Right lung (tissue), 5 donors: ENCODE measurements around the gene KCNK5. TPM values are rescaled to one million over a fixed set of nuclear protein-coding genes. Genes with fewer than 3 reads are reported as not detected.

Experiments used
- DNase-seq, 2 donors: peaks; one replicate each; pipeline ENCODE4 v3.0.0-alpha.2; 2013
- polyA plus RNA-seq, 5 donors: library from polyadenylated mRNA; unstranded; fragments of 120-200 nt; gene quantifications; one replicate each; pipeline versions ENCODE4 v1.2.1 to v1.2.3, GENCODE V29; 2013; ENCODE audit warnings: inconsistent platforms in 1 of 5, low replicate concordance in 1 of 5; ENCODE audit not compliant: insufficient read length in 5 of 5, insufficient read depth in 1 of 5

Gene KCNK5
- polyA plus RNA-seq, 5 donors: 17.8 to 28.6 (median 27.5) TPM

DNA sequence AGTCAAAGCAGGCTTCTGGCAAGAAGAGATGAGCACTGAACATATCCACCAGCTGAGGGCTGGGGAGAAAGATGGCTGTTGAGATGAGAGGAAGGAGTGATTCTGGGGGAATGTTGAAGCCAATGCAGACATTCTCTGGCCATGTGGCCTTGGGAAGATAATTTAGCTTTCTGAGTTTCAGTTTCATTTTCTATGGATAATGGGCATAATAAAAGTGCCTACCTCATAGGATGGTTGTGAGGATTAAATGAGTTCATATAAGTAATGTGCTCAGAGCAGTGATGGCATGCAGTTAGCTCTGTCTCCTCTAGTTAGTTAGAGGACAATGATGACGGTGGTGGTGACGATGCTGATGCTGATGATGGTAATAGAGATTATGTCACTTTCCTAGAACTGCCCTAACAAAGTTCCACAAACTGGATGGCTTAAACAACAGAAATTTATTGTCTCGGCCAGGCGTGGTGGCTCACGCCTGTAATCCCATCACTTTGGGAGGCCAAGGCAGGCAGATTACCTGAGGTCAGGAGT lies 18.5 kb upstream of the KCNK5 start:
- DNase-seq: no peak

DNA sequence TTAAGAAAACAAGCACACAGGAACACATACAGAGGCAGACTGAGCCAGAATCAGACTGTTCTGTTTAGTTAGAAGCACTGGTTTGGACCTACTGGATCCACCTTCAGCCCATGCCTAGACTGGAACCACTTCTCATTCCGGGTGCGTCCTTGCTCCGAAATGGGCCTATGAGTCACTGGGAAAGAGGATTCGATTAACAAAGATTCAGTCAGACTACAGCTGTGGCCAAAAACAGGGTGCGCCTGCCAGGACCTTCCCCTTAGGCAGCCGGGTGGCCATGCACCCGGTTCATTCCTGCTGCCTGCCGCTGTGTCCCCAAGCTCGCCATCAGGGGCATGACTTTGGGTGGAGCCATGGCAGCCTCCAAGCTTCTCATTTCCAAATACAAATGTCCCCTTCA lies 14.5 kb upstream of the KCNK5 start:
- no peak for DNase-seq

DNA sequence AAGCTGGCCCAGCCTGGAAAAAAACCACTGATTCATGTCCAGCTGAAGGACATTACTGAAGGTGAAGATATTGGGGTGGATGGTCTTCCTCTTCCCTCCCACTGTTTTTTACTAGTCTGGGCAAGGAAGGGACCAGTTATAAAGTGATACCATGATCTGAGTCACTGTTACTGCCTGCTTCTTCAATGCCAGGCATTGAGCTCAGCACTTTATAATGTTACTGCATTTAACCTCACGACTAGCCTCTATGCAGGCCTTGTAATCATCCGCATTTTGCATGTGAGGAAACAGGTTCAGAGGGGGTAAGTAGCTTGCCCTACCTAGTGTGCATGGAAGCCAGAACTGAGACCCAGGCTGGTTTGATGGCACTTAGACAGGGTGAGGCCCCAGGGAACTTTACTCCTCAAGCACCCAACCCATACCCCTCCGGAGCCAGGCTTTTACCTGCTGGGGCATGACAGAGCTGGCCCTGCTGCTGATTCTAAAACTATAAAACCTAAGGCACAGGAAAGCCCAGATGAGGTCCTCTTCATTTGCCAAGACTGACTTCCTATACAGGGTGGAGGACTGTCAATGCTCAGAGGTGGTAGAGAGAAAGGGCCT lies 11.0 kb upstream of the KCNK5 start:
- no peak for DNase-seq

DNA sequence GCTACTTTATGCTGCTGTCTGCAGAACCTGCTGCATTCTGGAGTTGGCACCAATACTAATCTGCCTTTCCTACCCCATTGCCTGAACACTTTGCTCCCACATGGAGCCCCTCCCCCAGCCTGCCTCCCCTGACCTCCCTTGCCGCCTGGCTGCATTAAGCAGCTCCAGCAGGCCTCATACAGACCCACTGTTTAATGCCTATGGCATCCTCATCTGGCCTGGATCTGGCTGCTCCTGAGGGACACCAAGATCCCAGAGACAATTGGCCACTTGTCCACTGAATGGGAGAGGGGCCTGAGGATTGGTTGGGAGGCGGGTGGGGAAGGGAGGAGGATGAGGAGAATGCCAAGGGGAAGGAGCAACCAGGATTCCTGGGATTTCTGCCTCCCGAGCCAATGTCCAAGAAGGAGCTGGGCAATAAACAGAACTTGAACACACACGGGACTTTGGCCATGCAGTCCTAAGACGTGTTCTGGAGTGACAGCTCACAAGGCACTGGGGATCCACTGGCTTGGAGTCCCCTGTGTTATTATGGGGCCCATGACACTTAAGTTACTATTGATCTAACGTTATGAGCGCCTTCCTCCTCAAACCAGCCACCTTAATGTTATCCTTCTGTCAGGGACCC lies 10.4 kb upstream of the KCNK5 start:
- no peak for DNase-seq

DNA sequence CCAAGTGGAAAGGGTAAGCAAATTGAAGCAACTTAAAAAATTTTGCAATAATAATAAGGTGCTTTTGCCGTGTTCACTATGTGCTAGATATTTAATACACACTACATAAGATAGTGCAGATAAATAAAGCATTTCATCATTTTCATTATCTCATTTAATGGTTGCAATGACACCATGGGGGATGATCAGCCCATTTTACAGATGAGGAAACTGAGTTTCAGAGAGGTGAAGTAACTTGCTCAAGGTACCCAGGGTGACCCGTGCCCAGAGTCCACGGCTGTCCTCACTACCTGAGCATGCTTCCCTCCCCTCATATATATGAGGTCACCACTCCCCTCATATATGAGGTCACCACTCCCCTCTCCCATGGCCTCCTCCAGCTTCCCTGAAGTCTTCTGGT lies 7.5 kb upstream of the KCNK5 start:
- no peak for DNase-seq

DNA sequence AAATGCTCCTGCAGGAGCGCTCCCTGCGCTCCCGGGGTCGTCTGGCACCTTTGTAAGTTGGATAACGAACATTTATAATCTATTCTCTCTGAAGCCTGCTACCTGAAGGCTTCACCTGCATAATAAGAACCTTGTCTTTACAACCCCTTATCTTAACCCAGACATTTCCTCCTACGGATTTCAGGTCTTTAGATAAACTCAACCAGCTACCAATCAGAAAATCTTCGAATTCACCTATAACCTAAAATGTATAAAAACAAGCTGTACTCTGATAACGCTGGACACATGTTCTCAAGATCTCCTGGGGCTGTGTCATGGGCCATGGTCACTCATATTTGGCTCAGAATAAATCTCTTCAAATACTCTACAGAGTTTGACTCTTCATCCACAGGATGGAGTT lies 4.1 kb upstream of the KCNK5 start:
- no peak for DNase-seq

DNA sequence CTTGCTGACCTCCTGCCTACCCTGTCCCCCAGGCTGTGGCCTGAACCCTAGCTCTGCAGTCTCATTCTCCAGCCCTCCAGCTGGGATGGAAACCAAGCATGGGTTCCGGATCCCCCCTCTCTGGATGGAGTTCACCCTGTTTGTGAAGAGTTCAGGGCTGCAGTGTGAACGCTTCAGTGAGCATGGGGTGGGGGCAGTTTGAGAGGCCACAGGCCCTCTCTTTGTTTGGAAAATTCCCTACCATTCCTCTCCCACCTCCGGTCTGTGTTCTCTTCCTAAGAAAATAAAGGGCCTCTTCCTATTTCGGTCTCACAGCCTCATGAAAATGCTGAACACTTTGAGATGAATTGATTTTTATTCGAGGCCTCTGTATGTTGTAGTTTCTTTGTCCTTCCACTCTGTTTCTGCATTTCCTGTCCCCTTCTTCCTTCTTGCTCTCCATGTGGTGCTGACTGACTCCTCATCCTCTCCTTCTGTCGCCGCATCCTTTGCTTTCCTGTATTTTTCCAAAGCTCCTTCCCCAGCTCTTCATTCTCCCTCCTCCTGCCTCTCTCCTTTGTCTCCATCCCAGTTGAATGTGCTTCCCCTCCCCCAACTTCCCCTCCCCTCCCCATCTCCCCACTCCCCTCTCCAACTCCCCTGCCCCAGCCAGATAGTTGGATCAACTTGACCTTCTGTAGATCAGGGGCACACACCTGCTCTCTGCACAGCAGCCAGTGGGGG lies 2.4 kb upstream of the KCNK5 start:
- DNase-seq: no peak

DNA sequence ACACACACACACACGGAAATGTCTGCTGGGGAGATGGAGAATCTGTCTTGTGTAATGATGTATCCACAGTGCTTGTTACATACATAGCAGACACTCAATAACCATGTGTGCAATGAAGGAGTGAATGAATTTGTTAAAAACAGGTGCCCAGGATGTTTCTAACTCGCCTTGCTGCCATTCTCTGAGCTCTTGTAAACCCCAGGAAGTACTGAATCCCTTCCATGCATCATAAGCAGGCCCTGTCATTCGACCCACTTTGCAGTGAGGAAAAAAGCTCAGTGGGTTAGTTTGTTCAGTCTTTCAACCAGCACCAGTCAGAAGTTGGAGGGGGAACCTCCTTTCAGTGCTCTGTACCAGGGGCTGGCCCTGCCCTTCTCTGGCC lies 1.4 kb upstream of the KCNK5 start:
- DNase-seq: no peak

DNA sequence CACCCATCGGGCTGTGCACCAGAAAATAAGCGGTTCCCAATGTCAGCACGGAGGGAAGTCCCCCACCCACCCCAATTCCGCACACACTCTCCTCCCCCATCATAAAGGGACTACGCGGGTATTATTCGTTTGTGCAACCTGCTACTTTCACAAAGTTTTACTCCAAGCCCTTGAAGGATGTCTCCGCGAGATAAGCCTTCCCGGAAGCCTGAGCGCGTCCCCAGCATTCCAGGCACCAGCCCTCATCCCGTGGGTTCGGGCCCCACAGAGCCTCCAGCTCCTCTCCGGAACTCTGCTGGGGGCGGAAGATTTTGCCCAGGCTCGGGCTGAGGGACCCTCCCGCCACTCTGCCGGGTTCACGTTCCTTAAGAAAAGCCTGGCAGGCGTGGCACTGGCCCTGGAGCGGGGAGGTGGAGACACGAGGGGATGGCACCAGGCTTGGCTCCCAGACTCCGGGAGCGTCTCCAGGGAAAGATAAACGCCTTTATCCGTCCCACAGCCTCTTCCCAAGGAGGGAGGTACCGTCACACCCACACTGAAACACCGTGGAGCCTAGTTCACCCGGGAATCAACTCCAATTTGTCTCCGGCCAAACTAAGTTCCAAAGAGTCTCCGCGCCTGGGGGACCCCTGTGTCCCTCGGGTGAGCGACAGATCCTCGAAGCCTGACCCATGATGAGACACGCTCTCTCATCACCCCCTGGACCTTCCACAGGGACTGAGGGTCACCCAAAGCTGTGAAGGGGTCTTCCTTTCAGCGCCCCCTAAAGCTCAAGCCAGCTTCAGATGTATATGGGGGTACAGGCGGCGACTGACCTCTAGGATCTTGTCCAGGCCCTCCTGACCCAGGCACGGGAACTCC lies 934 bp downstream of the KCNK5 start:
- no peak for DNase-seq

DNA sequence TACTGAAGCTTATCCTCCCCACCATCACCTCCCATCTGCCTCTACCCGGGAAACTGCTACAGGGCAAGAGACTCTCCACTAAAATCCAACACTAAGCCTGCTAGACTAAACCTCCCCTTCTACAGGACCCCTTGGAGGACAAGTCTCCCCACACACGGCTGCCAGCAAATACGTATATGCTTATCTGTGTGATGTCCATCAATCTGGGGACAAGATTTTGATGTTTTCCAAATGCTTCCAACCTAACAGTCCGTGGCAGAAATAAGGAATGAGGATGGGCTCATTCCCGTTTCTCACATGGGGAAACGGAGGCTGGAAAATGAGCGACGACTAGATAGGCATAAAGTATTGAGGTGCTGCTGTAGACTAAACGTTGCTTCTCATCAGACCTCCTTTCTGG lies 1.8 kb downstream of the KCNK5 start:
- DNase-seq: no peak

DNA sequence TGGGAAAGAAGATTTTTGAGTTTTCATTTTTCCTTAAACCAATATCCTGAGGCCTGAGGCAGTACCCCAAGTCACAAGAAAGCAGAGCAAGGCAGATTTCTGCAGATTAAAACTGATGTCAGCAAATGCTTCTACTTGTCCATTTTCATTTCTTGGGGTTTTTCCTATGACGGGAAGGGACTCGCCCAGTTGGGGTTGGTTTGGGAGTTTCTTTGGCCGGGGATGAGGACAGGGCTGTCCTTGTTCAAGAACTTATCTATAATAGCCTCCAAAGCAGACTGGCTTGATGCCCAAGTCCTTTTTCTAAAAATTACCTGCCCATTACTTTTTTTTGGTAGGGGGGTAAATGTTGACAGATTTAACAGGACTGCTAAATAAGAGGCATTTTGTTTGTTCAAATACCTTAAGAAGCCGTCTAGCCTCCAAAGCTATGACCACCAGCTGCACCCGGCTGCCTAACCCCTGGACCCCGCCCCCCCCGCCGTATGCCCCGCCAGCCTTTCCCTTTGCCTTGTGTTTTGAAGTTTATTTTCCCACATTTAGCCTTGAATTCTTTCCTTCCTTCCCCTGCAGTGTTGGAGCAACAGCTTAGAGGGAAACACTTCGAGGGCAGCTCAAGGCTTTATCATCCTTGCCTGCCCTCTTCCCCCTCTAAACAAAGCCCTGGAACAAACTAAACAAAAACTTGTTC lies 2.5 kb downstream of the KCNK5 start:
- DNase-seq: no peak

DNA sequence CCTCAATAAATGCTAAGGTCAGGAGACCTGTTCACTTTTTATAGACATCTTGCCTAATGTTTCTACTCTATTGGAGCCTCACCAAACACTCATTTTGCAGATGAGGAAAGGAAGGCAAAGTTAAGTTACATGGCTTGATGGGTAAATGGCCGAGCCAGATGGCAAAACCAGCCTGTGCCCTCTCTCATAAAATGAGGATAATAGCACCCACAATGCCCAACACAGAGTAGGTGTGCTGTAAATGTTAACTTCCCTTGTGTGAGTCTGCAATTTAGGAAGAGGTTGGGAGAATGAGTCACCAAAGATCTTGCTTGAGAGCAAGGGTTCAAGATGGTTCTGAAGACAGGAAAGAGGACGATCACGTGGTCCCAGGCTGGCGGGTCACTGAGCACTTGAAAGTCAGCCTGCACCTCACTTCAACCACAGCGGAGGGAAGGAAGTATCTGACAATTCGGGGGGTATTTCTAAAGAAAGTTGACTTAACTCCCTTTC lies 3.3 kb downstream of the KCNK5 start:
- DNase-seq: no peak

DNA sequence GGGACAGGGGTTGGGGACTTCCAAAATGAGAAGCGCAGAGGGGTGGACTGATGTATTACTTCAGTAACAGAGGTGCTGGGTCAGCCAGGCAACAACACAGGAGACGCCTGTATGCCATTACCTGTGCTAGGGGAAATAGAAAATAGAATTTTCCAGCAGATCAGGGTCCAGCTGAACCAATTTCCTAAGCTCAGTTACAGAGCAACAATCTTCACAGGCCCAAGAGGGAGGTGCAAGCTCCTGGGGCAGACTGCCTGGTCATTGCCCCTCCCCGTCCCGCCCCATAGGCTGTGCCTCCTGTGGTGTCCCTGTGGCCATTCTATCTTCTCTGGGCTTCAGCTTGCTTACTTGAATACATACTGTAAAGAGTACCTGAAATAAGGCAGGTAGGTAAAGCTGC lies 3.7 kb downstream of the KCNK5 start:
- DNase-seq: no peak

DNA sequence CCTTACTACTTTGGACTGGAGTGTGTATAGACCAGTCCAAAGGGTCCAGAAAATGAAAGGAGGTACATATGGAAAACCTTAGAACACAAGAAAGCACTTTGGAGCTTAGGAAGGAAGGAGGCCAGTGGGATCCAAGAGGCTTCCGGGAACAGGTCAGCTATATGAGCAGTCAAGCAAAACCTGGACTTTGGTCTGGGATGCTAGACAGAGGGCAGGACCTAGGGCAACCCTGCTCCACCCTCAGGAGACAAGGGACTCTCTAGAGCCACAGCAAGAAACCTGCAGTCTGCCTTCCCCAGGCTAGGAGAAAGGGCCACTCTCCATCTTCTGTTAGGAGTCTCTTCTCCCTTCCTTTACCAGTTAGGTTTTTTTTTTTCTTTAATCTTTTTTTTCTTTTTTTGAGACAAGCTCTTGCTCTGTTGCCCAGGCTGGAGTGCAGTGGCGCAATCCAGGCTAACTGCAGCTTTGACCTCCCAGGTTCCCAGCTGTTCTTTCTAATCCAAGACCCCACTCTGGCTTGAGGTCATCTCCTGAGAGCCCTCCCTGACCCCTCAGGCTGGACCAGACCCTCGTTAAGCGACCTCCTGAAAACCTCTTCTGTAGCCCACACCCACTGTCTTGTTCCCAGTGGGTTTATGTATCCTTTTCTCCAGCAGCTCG lies 4.6 kb downstream of the KCNK5 start:
- no peak for DNase-seq

DNA sequence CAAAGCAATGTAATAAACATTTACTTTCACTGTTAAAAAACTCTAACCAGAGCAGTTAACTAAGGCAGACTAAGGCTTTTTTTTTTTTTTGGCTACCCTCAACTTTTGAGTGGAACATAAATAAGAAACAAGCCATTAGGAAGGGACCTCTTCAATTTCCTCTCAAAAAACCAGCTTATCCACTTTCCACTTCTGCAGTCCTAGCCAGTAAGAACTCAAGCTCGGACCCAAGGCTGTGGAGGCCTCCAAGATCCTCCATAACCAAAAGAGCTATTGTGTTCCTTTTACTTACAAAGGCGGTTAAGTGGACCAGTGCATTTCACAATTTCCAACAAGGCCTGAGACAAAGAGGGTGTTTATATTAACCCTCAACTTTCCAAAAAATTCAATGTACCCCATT lies 5.3 kb downstream of the KCNK5 start:
- DNase-seq: peak; percentile 69 to 75

DNA sequence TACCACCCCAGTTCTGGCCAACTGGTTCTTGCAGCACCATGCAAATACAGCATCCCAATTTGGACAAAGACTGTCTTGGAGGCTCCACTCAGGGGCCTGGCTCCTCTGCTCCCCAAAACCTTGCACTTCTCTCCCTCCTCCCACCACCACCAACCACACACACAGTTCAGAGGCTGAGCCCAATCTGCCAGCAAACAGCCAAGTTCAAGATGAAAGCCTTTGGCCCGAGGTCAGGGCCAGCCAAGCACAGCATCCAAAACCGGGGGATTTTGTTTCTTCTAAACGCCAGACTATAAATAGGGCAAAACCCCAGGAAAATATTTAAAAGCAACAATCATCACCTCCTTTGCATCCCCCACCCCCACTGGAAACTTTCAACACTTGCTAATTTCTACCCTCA lies 5.7 kb downstream of the KCNK5 start:
- DNase-seq: no peak

DNA sequence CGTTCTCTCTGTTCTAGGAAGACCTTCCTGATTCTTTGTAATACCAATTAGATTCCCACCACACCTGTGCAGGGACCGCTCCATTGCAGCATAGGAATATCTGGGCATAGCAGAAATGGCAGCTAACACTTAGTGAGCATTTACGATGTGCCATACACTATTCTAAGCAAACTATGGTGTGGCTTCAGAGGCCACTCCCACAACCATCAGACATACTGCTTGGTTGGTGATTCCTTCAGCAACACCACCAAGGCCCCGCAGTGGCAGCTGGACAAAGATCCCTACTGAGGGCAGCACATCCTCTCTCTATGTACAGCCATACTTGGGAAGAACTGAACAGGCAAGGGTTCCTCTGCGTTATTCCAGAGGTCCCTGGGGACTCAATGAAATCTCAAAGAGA lies 6.2 kb downstream of the KCNK5 start:
- DNase-seq: no peak

DNA sequence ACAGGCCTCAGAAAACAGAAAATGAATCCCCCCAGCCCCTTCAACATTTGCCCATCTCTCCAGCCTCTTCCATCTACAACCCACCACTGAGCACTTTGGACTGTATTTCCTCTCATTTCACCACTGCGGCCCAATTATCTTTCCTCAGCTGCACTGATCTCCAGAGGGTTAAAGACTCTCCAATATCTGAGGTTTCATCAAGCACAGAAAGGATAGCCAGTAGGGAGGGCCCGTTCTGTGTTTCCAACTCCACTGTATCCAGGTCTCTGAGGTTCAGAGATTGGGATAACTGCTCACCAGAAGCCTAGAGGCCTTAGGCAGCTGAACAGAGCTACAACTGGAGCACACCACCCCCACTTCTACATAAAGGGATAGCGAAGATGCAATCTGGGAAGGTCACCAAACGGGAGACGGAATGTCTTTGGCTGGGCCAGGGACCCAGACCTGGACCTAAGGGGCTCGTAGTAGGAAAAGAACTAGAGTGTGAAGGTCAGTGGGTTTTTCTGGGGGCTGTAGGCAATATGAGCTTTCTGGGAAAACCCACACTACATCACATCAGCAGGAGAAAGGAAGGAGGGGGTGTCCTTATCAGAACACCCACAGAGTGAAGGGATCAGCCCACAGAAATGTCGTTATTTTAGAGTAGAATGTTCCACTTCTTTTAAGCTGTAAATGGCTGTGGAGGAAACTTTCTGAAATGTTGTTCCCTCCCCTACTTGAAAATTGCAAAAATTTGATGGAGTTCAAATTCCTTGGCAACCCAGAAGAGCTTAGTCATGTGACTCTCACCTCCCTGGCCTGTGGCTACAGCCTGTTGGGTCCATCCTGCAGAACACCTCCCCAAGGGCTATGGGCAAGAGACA lies 7.3 kb downstream of the KCNK5 start:
- DNase-seq: no peak

DNA sequence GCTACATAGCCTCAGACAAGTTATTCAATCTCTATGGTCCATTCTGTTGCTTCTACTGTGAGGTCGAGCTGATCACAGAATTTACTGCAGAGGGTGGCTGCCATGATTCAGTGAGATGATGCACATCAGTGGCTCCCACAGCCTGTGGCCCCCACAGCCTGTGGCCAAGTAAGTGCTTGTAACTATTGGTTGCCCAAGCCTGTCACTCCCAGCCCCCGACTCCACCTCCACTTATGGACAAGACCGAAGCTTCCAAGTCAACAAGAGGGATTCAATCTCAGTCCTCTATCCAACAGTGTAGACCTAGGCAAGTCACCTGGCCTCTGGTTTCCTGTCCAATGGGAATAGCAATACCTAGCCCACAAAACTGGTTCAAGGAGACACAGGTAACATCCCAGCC lies 8.2 kb downstream of the KCNK5 start:
- no peak for DNase-seq
